H9 (cell line): ENCODE results near the gene PDIA2. TPM values are rescaled to one million over a fixed set of nuclear protein-coding genes. Genes with fewer than 3 reads are reported as not detected.
A peak's percentile ranks its signal among the peaks of the same experiment; 100 is the strongest.

ENCODE experiments used
- DNase-seq: peaks from one replicate; pipeline ENCODE4 v3.0.0-alpha.2; 2017
- H2AFZ ChIP-seq: one replicate; pipeline ENCODE4 v1.6.1; 2013; ENCODE audit warnings: mild to moderate bottlenecking, low read length, control low read depth, moderate library complexity
- H2AK5ac ChIP-seq: 2 replicates; pipeline ENCODE4 v1.6.1; 2013; ENCODE audit warnings: low read length, control low read depth, mixed read lengths; ENCODE audit not compliant: insufficient read length
- H2BK120ac ChIP-seq: one replicate; pipeline ENCODE4 v1.6.1; 2013; ENCODE audit warnings: low read depth, mild to moderate bottlenecking, low read length, control low read depth, inconsistent platforms; ENCODE audit not compliant: poor library complexity, severe bottlenecking
- H2BK12ac ChIP-seq: 2 replicates; pipeline ENCODE4 v1.6.1; 2013; ENCODE audit warnings: low read length, control low read depth, mixed read lengths, low read depth; ENCODE audit not compliant: insufficient read length
- H2BK15ac ChIP-seq: 2 replicates; pipeline ENCODE4 v1.6.1; 2013; ENCODE audit warnings: low read depth, low read length, control low read depth
- H2BK20ac ChIP-seq: one replicate; pipeline ENCODE4 v1.6.1; 2013; ENCODE audit warnings: low read depth, mild to moderate bottlenecking, low read length, control low read depth, inconsistent platforms; ENCODE audit not compliant: poor library complexity, severe bottlenecking
- H2BK5ac ChIP-seq: 2 replicates; pipeline ENCODE4 v1.6.1; 2013; ENCODE audit warnings: low read length, control low read depth, mixed read lengths; ENCODE audit not compliant: insufficient read length
- H3K14ac ChIP-seq: 2 replicates; pipeline ENCODE4 v1.6.1; 2013; ENCODE audit warnings: low read length, control low read depth; ENCODE audit not compliant: insufficient read depth
- H3K18ac ChIP-seq: 2 replicates; pipeline ENCODE4 v1.6.1; 2013; ENCODE audit warnings: low read depth, mild to moderate bottlenecking, mixed read lengths, low read length, control low read depth; ENCODE audit not compliant: insufficient read length
- H3K23ac ChIP-seq: 2 replicates; pipeline ENCODE4 v1.6.1; 2013; ENCODE audit warnings: low read length, control low read depth, mixed read lengths, low read depth; ENCODE audit not compliant: insufficient read length
- H3K23me2 ChIP-seq: 2 replicates; pipeline ENCODE4 v1.6.1; 2013; ENCODE audit warnings: low read depth, mild to moderate bottlenecking, mixed read lengths, low read length, control low read depth; ENCODE audit not compliant: insufficient read length, poor library complexity, severe bottlenecking
- H3K27ac ChIP-seq: 2 replicates; pipeline ENCODE4 v1.5.1; 2013; ENCODE audit warnings: low read length, control low read depth, mixed read lengths, low read depth; ENCODE audit not compliant: insufficient read length
- H3K27me3 ChIP-seq: 2 replicates; pipeline ENCODE4 v1.6.1; 2013; ENCODE audit warnings: low read length, control low read depth, inconsistent platforms; ENCODE audit not compliant: insufficient read depth
- H3K4ac ChIP-seq: 2 replicates; pipeline ENCODE4 v1.6.1; 2013; ENCODE audit warnings: low read depth, mild to moderate bottlenecking, control low read depth, inconsistent platforms, low read length, moderate library complexity
- H3K4me1 ChIP-seq: 2 replicates; pipeline ENCODE4 v1.6.1; 2013; ENCODE audit warnings: low read length, control low read depth, inconsistent platforms; ENCODE audit not compliant: insufficient read depth
- H3K4me2 ChIP-seq: 2 replicates; pipeline ENCODE4 v1.6.1; 2013; ENCODE audit warnings: low read length, control low read depth, mixed read lengths; ENCODE audit not compliant: insufficient read length, insufficient read depth
- H3K56ac ChIP-seq: 2 replicates; pipeline ENCODE4 v1.6.1; 2013; ENCODE audit warnings: low read depth, mild to moderate bottlenecking, mixed read lengths, low read length, control low read depth; ENCODE audit not compliant: insufficient read length
- H3K79me1 ChIP-seq: 2 replicates; pipeline ENCODE4 v1.6.1; 2013; ENCODE audit warnings: low read depth, mild to moderate bottlenecking, moderate library complexity, low read length, control low read depth, inconsistent platforms; ENCODE audit not compliant: insufficient read depth, poor library complexity, severe bottlenecking
- H3K79me2 ChIP-seq: 2 replicates; pipeline ENCODE4 v1.6.1; 2013; ENCODE audit warnings: low read length, control low read depth, inconsistent platforms; ENCODE audit not compliant: insufficient read depth
- H3K9ac ChIP-seq: 2 replicates; pipeline ENCODE4 v1.6.1; 2013; ENCODE audit warnings: low read length, control low read depth, mixed read lengths; ENCODE audit not compliant: insufficient read length; ENCODE audit errors: extremely low read depth
- H3K9me3 ChIP-seq: one replicate; pipeline ENCODE4 v1.6.1; 2013; ENCODE audit warnings: low read depth, low read length, inconsistent platforms; ENCODE audit not compliant: control insufficient read depth
- H3T11ph ChIP-seq: one replicate; pipeline ENCODE4 v1.6.1; 2013; ENCODE audit warnings: mild to moderate bottlenecking, low read length, control low read depth, inconsistent platforms
- H4K20me1 ChIP-seq: one replicate; pipeline ENCODE4 v1.6.1; 2013; ENCODE audit not compliant: control insufficient read depth, insufficient read length, insufficient read depth
- H4K5ac ChIP-seq: 2 replicates; pipeline ENCODE4 v1.6.1; 2013; ENCODE audit warnings: low read depth, mild to moderate bottlenecking, mixed read lengths, low read length, control low read depth; ENCODE audit not compliant: insufficient read length
- H4K8ac ChIP-seq: replicated peaks from 2 replicates; pipeline ENCODE4 v1.6.1; 2013; ENCODE audit warnings: low read length, control low read depth, mixed read lengths, low read depth; ENCODE audit not compliant: insufficient read length
- H4K91ac ChIP-seq: 2 replicates; pipeline ENCODE4 v1.6.1; 2013; ENCODE audit warnings: low read depth, mild to moderate bottlenecking, moderate library complexity, mixed read lengths, low read length, control low read depth; ENCODE audit not compliant: insufficient read length
- H3K27ac Mint-ChIP-seq, 3 experiments: 2 replicates in 2 of 3; 3 replicates in 1 of 3; pipeline ENCODE4 v1.8.0; 2020 to 2021; ENCODE audit warnings: mixed read lengths in 3 of 3, mild to moderate bottlenecking in 1 of 3, moderate library complexity in 1 of 3
- H3K27me3 Mint-ChIP-seq: 2 replicates; pipeline ENCODE4 v1.8.0; 2021; ENCODE audit warnings: low read depth, mild to moderate bottlenecking, moderate library complexity, mixed read lengths
- H3K36me3 Mint-ChIP-seq, 3 experiments: 2 replicates in 2 of 3; 3 replicates in 1 of 3; pipeline ENCODE4 v1.8.0; 2020 to 2021; ENCODE audit warnings: low read depth in 3 of 3, mixed read lengths in 3 of 3; ENCODE audit not compliant: insufficient read depth in 1 of 3
- H3K4me1 Mint-ChIP-seq, 2 experiments: 2 replicates each; pipeline ENCODE4 v1.8.0; 2020; ENCODE audit warnings: mixed read lengths in 2 of 2
- H3K4me3 Mint-ChIP-seq, 2 experiments: 2 replicates in 1 of 2; 3 replicates in 1 of 2; pipeline ENCODE4 v1.8.0; 2020 to 2021; ENCODE audit warnings: mild to moderate bottlenecking in 2 of 2, mixed read lengths in 2 of 2, moderate library complexity in 1 of 2
- H3K9me3 Mint-ChIP-seq, 2 experiments: 2 replicates in 1 of 2; 3 replicates in 1 of 2; pipeline ENCODE4 v1.8.0; 2020; ENCODE audit warnings: mild to moderate bottlenecking in 2 of 2, mixed read lengths in 2 of 2, moderate library complexity in 1 of 2
- CTCF ChIP-seq: fragments of 200-600 bp; sonication (generic); conservative IDR thresholded peaks from 3 replicates; pipeline ENCODE4 v1.8.0; 2021; ENCODE audit warnings: antibody characterized with exemption, mild to moderate bottlenecking
- WGBS: extraction: QIAGEN DNeasy Blood & Tissue Kit; methylation state at CpG from one replicate; pipeline ENCODE4 v1.1.7; 2013; ENCODE audit warnings: missing lambda C conversion rate, low lambda C conversion rate, mixed read lengths; ENCODE audit not compliant: insufficient read length; ENCODE audit errors: extremely low coverage; 5-methylcytosine and 5-hydroxymethylcytosine counted together
- total RNA-seq: library from RNA; stranded (reverse); gene quantifications from 2 replicates; pipeline ENCODE4 v1.2.1, GENCODE V29; 2021

Gene PDIA2
- total RNA-seq, 1 experiment from 2014 or later: 1.4 TPM

GRCh38 chr16:276426-277077, 6.4 kb upstream of the PDIA2 start:
- Histone ChIP-seq H3K9ac (no peak overlapping the region), H3K56ac (no peak overlapping the region), H2AFZ (no peak overlapping the region), H2BK20ac (no peak overlapping the region), H3T11ph (no peak overlapping the region), H3K79me2 (no peaks in the 10 kb centered on the region), H3K79me1 (no peaks in the 10 kb centered on the region), H3K14ac (no peak overlapping the region), H2AK5ac (no peak overlapping the region), H2BK15ac (no peak overlapping the region), H4K8ac (no peak overlapping the region), H2BK5ac (no peak overlapping the region), H3K23ac (no peak overlapping the region), H3K4me2 (no peak overlapping the region), H3K23me2 (peaks cover 8% of the 10 kb centered on the region), H4K20me1 (no peaks in the 10 kb centered on the region), H3K27me3 (peaks cover 3% of the 10 kb centered on the region; the same call in 1 of the 2 replicates), H3K18ac (no peak overlapping the region), H2BK12ac (no peak overlapping the region), H2BK120ac (no peak overlapping the region), H3K4ac (no peak overlapping the region), H3K4me1 (no peaks in the 10 kb centered on the region), H3K9me3 (no peaks in the 10 kb centered on the region), H3K27ac (no peak overlapping the region), H4K91ac (no peak overlapping the region), H4K5ac (no peak overlapping the region)
- Mint-ChIP-seq H3K4me1 (peaks cover 0 to 2% of the 10 kb centered on the region in 2 experiments; a peak in 1 of 4 replicates), H3K4me3 (peak overlapping the region; percentile 58 to 79), H3K27ac (no peak overlapping the region), H3K27me3 (peaks cover 55% of the 10 kb centered on the region), H3K9me3 (no peaks in the 10 kb centered on the region; a peak in 1 of 5 replicates), H3K36me3 (no peaks in the 10 kb centered on the region)
- no CpG with 5 or more reads among the region's 20 CpGs for WGBS
- no peak for TF ChIP-seq CTCF
- DNase-seq: peak; percentile 34
